Thyroid gland (tissue), 4 donors: Measurements from ENCODE around the gene TMEM175.

Experiments
- CTCF ChIP-seq, 6 experiments: fragments of 200-600 bp in 3 of 6; fragments of 450-650 bp in 3 of 6; sonication (generic) in 3 of 6; IDR thresholded peaks; one replicate each; pipeline ENCODE4 v1.5.1; 2016 to 2019; ENCODE audit warnings: antibody characterized with exemption in 6 of 6, mild to moderate bottlenecking in 2 of 6, inconsistent platforms in 1 of 6, moderate library complexity in 1 of 6
- POLR2A ChIP-seq, 2 donors: fragments of 450-650 bp; IDR thresholded peaks; one replicate each; pipeline ENCODE4 v1.6.1; 2017; ENCODE audit warnings: antibody characterized with exemption in 2 of 2, mild to moderate bottlenecking in 2 of 2, moderate library complexity in 1 of 2

DNA sequence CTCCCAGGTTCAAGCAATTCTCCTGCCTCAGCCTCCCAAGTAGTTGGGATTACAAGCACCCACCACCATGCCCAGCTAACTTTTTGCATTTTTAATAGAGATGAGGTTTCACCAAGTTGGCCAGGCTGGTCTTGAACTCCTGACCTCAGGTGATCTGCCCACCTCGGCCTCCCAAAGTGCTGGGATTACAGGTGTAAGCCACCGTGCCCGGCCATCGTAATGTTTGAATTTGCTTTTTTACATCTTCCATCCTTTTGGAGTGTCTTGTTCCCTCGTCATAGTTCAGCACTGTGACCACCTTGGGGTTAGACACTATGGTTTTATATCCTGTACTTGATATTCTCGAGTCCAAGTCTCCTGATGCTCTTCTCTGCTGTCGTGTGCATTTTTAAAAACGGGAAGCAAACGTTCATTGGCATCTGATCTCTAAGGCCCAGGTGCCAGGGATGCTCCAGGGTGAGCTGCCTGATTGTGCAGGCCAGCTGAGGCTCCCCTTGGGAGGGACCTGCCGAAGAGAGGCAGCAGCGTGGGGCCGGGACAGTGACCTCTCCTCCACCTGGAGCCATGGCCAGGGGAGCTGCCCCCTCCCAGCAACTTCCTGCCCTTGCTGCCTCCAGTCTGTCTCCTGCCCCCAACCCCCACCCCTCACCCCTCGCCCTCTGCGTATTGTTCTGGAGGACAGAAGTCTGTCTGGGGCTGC lies 24.4 kb downstream of the TMEM175 start:
- TF ChIP-seq CTCF (IDR thresholded peaks at IDR 0.05) (no peak), POLR2A (IDR thresholded peaks at IDR 0.05) (no peak)
